Measurements from ENCODE around the gene PRF1. TPM values are rescaled to one million over a fixed set of nuclear protein-coding genes. Genes with fewer than 3 reads are reported as not detected.

Gene PRF1
- total and polyA plus RNA-seq, 2 of the 13 experiments (the other 11 are each of a cell fraction or from before 2014, with no cell fraction given): 1.00 to 1.4 TPM

GRCh38 chr10:70596110-70596798 lies 6.3 kb downstream of the PRF1 start (continued):
- no peak for TF ChIP-seq ZHX1 (CRISPR knock-in tag; IDR thresholded peaks at IDR 0.05; ENCODE audit: low read depth)
- no peak for TF ChIP-seq ZNF33B (CRISPR knock-in tag; IDR thresholded peaks at IDR 0.05)
- no peak for TF ChIP-seq PCBP2 (optimal IDR thresholded peaks at IDR 0.05; ENCODE audit: low read depth, low read length, poor library complexity, severe bottlenecking)
- no peak for TF ChIP-seq USF2 (IDR thresholded peaks at IDR 0.05; ENCODE audit: low read depth, low read length)
- TF ChIP-seq USF2 (CRISPR knock-in tag; IDR thresholded peaks at IDR 0.05; ENCODE audit: borderline replicate concordance): no peak
- no peak for TF ChIP-seq ZBTB26 (CRISPR knock-in tag; IDR thresholded peaks at IDR 0.05; ENCODE audit: borderline replicate concordance)
- no peak for TF ChIP-seq ZNF678 (CRISPR knock-in tag; IDR thresholded peaks at IDR 0.05)
- TF ChIP-seq ETV6 (CRISPR knock-in tag; conservative IDR thresholded peaks at IDR 0.05): no peak
- TF ChIP-seq ZSCAN30 (CRISPR knock-in tag; IDR thresholded peaks at IDR 0.05): no peak
- no peak for TF ChIP-seq SAFB2 (CRISPR knock-in tag; IDR thresholded peaks at IDR 0.05; ENCODE audit: borderline replicate concordance, low read depth)
- TF ChIP-seq SMARCE1 (IDR thresholded peaks at IDR 0.05; ENCODE audit: borderline replicate concordance): no peak
- TF ChIP-seq TAF1 (CRISPR knock-in tag; IDR thresholded peaks at IDR 0.05): no peak
- no peak for TF ChIP-seq SP4 (CRISPR knock-in tag; IDR thresholded peaks at IDR 0.05)
- no peak; the same call in 1 of the 2 replicates for TF ChIP-seq ISL2 (CRISPR knock-in tag; IDR thresholded peaks at IDR 0.05)
- TF ChIP-seq ZNF503 (CRISPR knock-in tag; IDR thresholded peaks at IDR 0.05): no peak
- TF ChIP-seq ZMAT3 (CRISPR knock-in tag; conservative IDR thresholded peaks at IDR 0.05): peak; percentile 56; the same call in 1 of the 2 replicates
- TF ChIP-seq NFYC (CRISPR knock-in tag; IDR thresholded peaks at IDR 0.05): peak; percentile 36; the same call in 1 of the 2 replicates
- peak; percentile 41; the same call in 1 of the 2 replicates for TF ChIP-seq HOXA3 (CRISPR knock-in tag; IDR thresholded peaks at IDR 0.05)
- TF ChIP-seq ZNF562 (CRISPR knock-in tag; IDR thresholded peaks at IDR 0.05; ENCODE audit: borderline replicate concordance): no peak
- peak; percentile 83; the same call in 1 of the 2 replicates for TF ChIP-seq TFDP1 (CRISPR knock-in tag; IDR thresholded peaks at IDR 0.05; ENCODE audit: borderline replicate concordance)
- TF ChIP-seq ZNF460 (CRISPR knock-in tag; IDR thresholded peaks at IDR 0.05; ENCODE audit: borderline replicate concordance): no peak
